Stimulated activated memory B cell treated with anti-CD40 and anti-IgM and Interleukin-4, amounts not matched to agents 10 μg/mL and 1 μg/mL and 100 μg/mL, for 72 hours (primary cell): ENCODE measurements around the gene SVOP.

Source experiments
- ATAC-seq: fragments of 150-1000 bp; cut with Tn5 transposase; 2 replicates; pipeline ENCODE4 v1.10.0; 2021
- H3K27ac Mint-ChIP-seq: one replicate; pipeline ENCODE4 v1.8.0; 2022; ENCODE audit warnings: mild to moderate bottlenecking, mixed read lengths
- H3K27me3 Mint-ChIP-seq: one replicate; pipeline ENCODE4 v1.8.0; 2022; ENCODE audit warnings: mixed read lengths
- H3K36me3 Mint-ChIP-seq: one replicate; pipeline ENCODE4 v1.8.0; 2022; ENCODE audit warnings: mixed read lengths
- H3K4me1 Mint-ChIP-seq: one replicate; pipeline ENCODE4 v1.8.0; 2022; ENCODE audit warnings: mixed read lengths
- H3K4me3 Mint-ChIP-seq: one replicate; pipeline ENCODE4 v1.8.0; 2022; ENCODE audit warnings: mild to moderate bottlenecking, moderate library complexity, mixed read lengths
- H3K9me3 Mint-ChIP-seq: one replicate; pipeline ENCODE4 v1.8.0; 2022; ENCODE audit warnings: mixed read lengths

Gene SVOP

GRCh38 chr12:108969622-108970021, 51.2 kb downstream of the SVOP start:
- no peak overlapping the region for H3K4me3 Mint-ChIP-seq
- ATAC-seq = no peak
- H3K4me1 Mint-ChIP-seq = peaks cover 6% of the 10 kb centered on the region
- no peaks in the 10 kb centered on the region for H3K9me3 Mint-ChIP-seq
- peaks cover 22% of the 10 kb centered on the region for H3K27me3 Mint-ChIP-seq
- no peak overlapping the region for H3K27ac Mint-ChIP-seq
- H3K36me3 Mint-ChIP-seq = no peaks in the 10 kb centered on the region

- Mint-ChIP-seq H3K9me3 (no peaks in the 10 kb centered on the region), H3K4me3 (no peak overlapping the region), H3K36me3 (no peaks in the 10 kb centered on the region), H3K4me1 (no peaks in the 10 kb centered on the region), H3K27me3 (peaks cover 22% of the 10 kb centered on the region), H3K27ac (no peak overlapping the region)
- ATAC-seq = no peak
Measured at GRCh38 chr12:108967869-108968540, 52.9 kb downstream of the SVOP start.

GRCh38 chr12:108966378-108967151, 54.3 kb downstream of the SVOP start:
- no peak overlapping the region for H3K27ac Mint-ChIP-seq
- peaks cover 22% of the 10 kb centered on the region for H3K27me3 Mint-ChIP-seq
- H3K9me3 Mint-ChIP-seq = no peaks in the 10 kb centered on the region

GRCh38 chr12:108965886-108966285, 55.0 kb downstream of the SVOP start:
- H3K27ac Mint-ChIP-seq = no peak overlapping the region
- no peak overlapping the region for H3K4me3 Mint-ChIP-seq
- no peak for ATAC-seq
- H3K4me1 Mint-ChIP-seq = no peaks in the 10 kb centered on the region
- H3K27me3 Mint-ChIP-seq = peaks cover 25% of the 10 kb centered on the region
- no peaks in the 10 kb centered on the region for H3K9me3 Mint-ChIP-seq
- H3K36me3 Mint-ChIP-seq = no peaks in the 10 kb centered on the region

More at GRCh38 chr12:108966378-108967151, 54.3 kb downstream of the SVOP start:
- Mint-ChIP-seq H3K4me1 (no peaks in the 10 kb centered on the region), H3K4me3 (no peak overlapping the region), H3K36me3 (no peaks in the 10 kb centered on the region)
- no peak for ATAC-seq

GRCh38 chr12:108964371-108965352, 56.2 kb downstream of the SVOP start:
- ATAC-seq = no peak
- Mint-ChIP-seq H3K36me3 (no peaks in the 10 kb centered on the region), H3K4me3 (no peak overlapping the region), H3K27ac (no peak overlapping the region), H3K4me1 (no peaks in the 10 kb centered on the region), H3K9me3 (no peaks in the 10 kb centered on the region), H3K27me3 (peaks cover 30% of the 10 kb centered on the region)

GRCh38 chr12:108962256-108962655, 58.6 kb downstream of the SVOP start:
- H3K27me3 Mint-ChIP-seq = peaks cover 28% of the 10 kb centered on the region
- no peak overlapping the region for H3K27ac Mint-ChIP-seq
- no peaks in the 10 kb centered on the region for H3K9me3 Mint-ChIP-seq
- H3K4me3 Mint-ChIP-seq = no peak overlapping the region
- H3K36me3 Mint-ChIP-seq = no peaks in the 10 kb centered on the region
- no peak for ATAC-seq
- no peaks in the 10 kb centered on the region for H3K4me1 Mint-ChIP-seq

- ATAC-seq = no peak
- Mint-ChIP-seq H3K4me1 (no peaks in the 10 kb centered on the region), H3K9me3 (no peaks in the 10 kb centered on the region), H3K36me3 (no peaks in the 10 kb centered on the region), H3K4me3 (no peak overlapping the region), H3K27me3 (peaks cover 34% of the 10 kb centered on the region), H3K27ac (no peak overlapping the region)
Measured at GRCh38 chr12:108959748-108960655, 60.9 kb downstream of the SVOP start.

- ATAC-seq = no peak
- H3K4me1 Mint-ChIP-seq = peaks cover 5% of the 10 kb centered on the region
- no peak overlapping the region for H3K27ac Mint-ChIP-seq
- H3K27me3 Mint-ChIP-seq = peaks cover 26% of the 10 kb centered on the region
- no peaks in the 10 kb centered on the region for H3K36me3 Mint-ChIP-seq
- H3K9me3 Mint-ChIP-seq = no peaks in the 10 kb centered on the region
- H3K4me3 Mint-ChIP-seq = no peak overlapping the region
Measured at GRCh38 chr12:108955225-108955835, 65.5 kb downstream of the SVOP start.

GRCh38 chr12:108950991-108951739, 69.7 kb downstream of the SVOP start:
- peak; percentile 81 for ATAC-seq
- Mint-ChIP-seq H3K4me3 (no peak overlapping the region), H3K4me1 (peaks cover 9% of the 10 kb centered on the region), H3K36me3 (peaks cover 6% of the 10 kb centered on the region), H3K27me3 (peaks cover 13% of the 10 kb centered on the region), H3K27ac (no peak overlapping the region), H3K9me3 (peaks cover 8% of the 10 kb centered on the region)

- ATAC-seq = no peak
- peaks cover 6% of the 10 kb centered on the region for H3K36me3 Mint-ChIP-seq
- no peak overlapping the region for H3K27ac Mint-ChIP-seq
- peaks cover 10% of the 10 kb centered on the region for H3K27me3 Mint-ChIP-seq
- peaks cover 9% of the 10 kb centered on the region for H3K4me1 Mint-ChIP-seq
- peaks cover 8% of the 10 kb centered on the region for H3K9me3 Mint-ChIP-seq
- H3K4me3 Mint-ChIP-seq = no peak overlapping the region
Measured at GRCh38 chr12:108949976-108950375, 70.9 kb downstream of the SVOP start.

- H3K9me3 Mint-ChIP-seq = peaks cover 8% of the 10 kb centered on the region
- no peak overlapping the region for H3K4me3 Mint-ChIP-seq
- H3K27ac Mint-ChIP-seq = no peak overlapping the region
- H3K36me3 Mint-ChIP-seq = peaks cover 6% of the 10 kb centered on the region
- H3K27me3 Mint-ChIP-seq = peaks cover 10% of the 10 kb centered on the region
- no peak for ATAC-seq
- H3K4me1 Mint-ChIP-seq = peaks cover 9% of the 10 kb centered on the region
Measured at GRCh38 chr12:108948367-108948766, 72.5 kb downstream of the SVOP start.

GRCh38 chr12:108947097-108947496, 73.8 kb downstream of the SVOP start:
- H3K27me3 Mint-ChIP-seq = peaks cover 10% of the 10 kb centered on the region
- no peak overlapping the region for H3K27ac Mint-ChIP-seq
- H3K4me1 Mint-ChIP-seq = peaks cover 9% of the 10 kb centered on the region
- H3K36me3 Mint-ChIP-seq = peaks cover 6% of the 10 kb centered on the region
- no peak overlapping the region for H3K4me3 Mint-ChIP-seq
- peaks cover 8% of the 10 kb centered on the region for H3K9me3 Mint-ChIP-seq
- no peak for ATAC-seq

- H3K27me3 Mint-ChIP-seq = peaks cover 12% of the 10 kb centered on the region
- H3K9me3 Mint-ChIP-seq = no peaks in the 10 kb centered on the region
- H3K4me1 Mint-ChIP-seq = peaks cover 5% of the 10 kb centered on the region
- ATAC-seq = no peak
- H3K27ac Mint-ChIP-seq = no peak overlapping the region
- no peaks in the 10 kb centered on the region for H3K36me3 Mint-ChIP-seq
- no peak overlapping the region for H3K4me3 Mint-ChIP-seq
Measured at GRCh38 chr12:108940138-108940537, 80.7 kb downstream of the SVOP start.
